Ascending aorta (tissue), 2 donors: ENCODE data around the gene ZC3H11A. TPM values are rescaled to one million over a fixed set of nuclear protein-coding genes. Genes with fewer than 3 reads are reported as not detected.
"Not testable (repeated sequence)": the region's sequence is repeated elsewhere in the genome, so short reads cannot be mapped to it uniquely, and the experiment has no call there.

Experiments
- DNase-seq, 2 donors: peaks; one replicate each; pipeline ENCODE4 v3.0.0-alpha.2; 2019; ENCODE audit warnings: low spot score in 2 of 2
- H3K27ac ChIP-seq, 2 donors: fragments of 200-600 bp; sonication (generic); one replicate each; pipeline ENCODE4 v1.5.1; 2016 to 2017; ENCODE audit warnings: mild to moderate bottlenecking in 1 of 2
- H3K27me3 ChIP-seq: fragments of 200-600 bp; sonication (generic); one replicate; pipeline ENCODE4 v1.5.1; 2017
- H3K36me3 ChIP-seq, 2 donors: fragments of 200-600 bp; sonication (generic); one replicate each; pipeline ENCODE4 v1.5.1; 2016
- H3K4me1 ChIP-seq, 2 donors: fragments of 200-600 bp; sonication (generic); one replicate each; pipeline ENCODE4 v1.5.1; 2016 to 2017; ENCODE audit warnings: mild to moderate bottlenecking in 1 of 2
- H3K4me3 ChIP-seq, 2 donors: fragments of 200-600 bp; sonication (generic); one replicate each; pipeline ENCODE4 v1.5.1; 2016 to 2017; ENCODE audit warnings: mild to moderate bottlenecking in 1 of 2
- H3K9me3 ChIP-seq, 2 donors: fragments of 200-600 bp; sonication (generic); one replicate each; pipeline ENCODE4 v1.5.1; 2016
- intact Hi-C: fragments of 100-400 bp; cut with DNase I; formaldehyde crosslinking; loops from one replicate; pipeline ENCODE4 v1.15.1; 2023
- total RNA-seq: library from RNA; depleted of rRNA; stranded (reverse); fragments of >200 nt; gene quantifications from one replicate; pipeline ENCODE4 v1.1.0, GENCODE V29; 2016
- TF ChIP-seq, protein P1 (sequence below), 3 experiments: fragments of 200-600 bp in 2 of 3; fragments of 450-650 bp in 1 of 3; sonication (generic) in 2 of 3; IDR thresholded peaks; one replicate each; pipeline ENCODE4 v1.5.1; 2016 to 2019; ENCODE audit warnings: antibody characterized with exemption in 3 of 3, mild to moderate bottlenecking in 1 of 3, moderate library complexity in 1 of 3

The ZC3H11A gene
- total RNA-seq, 1 donor from 2014 or later = 44.4 TPM

DNA sequence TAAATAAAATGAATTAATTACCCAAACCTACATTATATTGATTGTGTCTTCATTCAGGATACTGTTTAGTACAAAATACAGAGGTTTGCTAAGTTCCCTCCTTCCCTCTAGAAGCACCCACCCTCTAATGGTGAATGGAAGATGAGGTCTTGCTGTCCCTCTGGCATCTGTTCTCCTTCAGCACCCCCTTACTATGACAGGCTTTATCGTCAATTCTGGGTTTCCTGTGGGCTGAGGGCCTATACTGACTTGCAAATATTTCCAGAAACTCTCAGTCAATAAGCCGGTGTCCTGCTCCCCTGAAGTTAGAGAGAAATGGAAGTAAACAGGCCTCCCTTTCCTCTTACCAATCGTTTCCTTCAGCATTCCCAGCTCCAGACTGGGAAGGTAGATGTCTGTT, 17.3 kb upstream of the ZC3H11A start:
- intact Hi-C loops = no loop called here
- H3K4me1 ChIP-seq = no peaks in the 10 kb centered on the region
- H3K27me3 ChIP-seq = no peaks in the 10 kb centered on the region
- TF ChIP-seq, protein P1, sequence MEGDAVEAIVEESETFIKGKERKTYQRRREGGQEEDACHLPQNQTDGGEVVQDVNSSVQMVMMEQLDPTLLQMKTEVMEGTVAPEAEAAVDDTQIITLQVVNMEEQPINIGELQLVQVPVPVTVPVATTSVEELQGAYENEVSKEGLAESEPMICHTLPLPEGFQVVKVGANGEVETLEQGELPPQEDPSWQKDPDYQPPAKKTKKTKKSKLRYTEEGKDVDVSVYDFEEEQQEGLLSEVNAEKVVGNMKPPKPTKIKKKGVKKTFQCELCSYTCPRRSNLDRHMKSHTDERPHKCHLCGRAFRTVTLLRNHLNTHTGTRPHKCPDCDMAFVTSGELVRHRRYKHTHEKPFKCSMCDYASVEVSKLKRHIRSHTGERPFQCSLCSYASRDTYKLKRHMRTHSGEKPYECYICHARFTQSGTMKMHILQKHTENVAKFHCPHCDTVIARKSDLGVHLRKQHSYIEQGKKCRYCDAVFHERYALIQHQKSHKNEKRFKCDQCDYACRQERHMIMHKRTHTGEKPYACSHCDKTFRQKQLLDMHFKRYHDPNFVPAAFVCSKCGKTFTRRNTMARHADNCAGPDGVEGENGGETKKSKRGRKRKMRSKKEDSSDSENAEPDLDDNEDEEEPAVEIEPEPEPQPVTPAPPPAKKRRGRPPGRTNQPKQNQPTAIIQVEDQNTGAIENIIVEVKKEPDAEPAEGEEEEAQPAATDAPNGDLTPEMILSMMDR (IDR thresholded peaks at IDR 0.05) = no peak
- no peak overlapping the region for H3K4me3 ChIP-seq
- DNase-seq = peak in 1 of 2 donors; percentile 2
- H3K27ac ChIP-seq = no peak overlapping the region
- H3K36me3 ChIP-seq = no peaks in the 10 kb centered on the region
- no peaks in the 10 kb centered on the region for H3K9me3 ChIP-seq

DNA sequence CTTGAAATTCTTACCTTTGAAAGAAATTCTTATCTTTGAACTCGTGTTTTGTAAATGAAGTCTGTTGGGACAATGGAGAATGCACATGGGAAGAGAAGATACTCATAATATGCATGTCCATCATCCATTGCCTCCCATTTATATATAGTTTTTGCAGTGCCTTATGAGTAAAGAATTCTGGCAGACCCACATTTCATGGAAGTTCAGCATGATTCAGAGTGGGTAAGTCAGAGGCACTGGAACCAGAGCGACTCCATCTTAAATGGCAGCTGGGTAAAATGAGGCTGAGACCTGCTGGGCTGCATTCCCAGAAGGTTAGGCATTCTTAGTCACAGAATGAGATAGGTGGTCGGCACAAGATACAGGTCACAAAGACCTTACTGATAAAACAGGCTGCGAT, 16.6 kb upstream of the ZC3H11A start:
- no peaks in the 10 kb centered on the region for H3K36me3 ChIP-seq
- H3K9me3 ChIP-seq = no peaks in the 10 kb centered on the region
- no peak overlapping the region for H3K4me3 ChIP-seq
- H3K4me1 ChIP-seq = no peaks in the 10 kb centered on the region
- intact Hi-C loops = no loop called here
- no peak overlapping the region for H3K27ac ChIP-seq
- DNase-seq = peak in 1 of 2 donors; percentile 27
- no peaks in the 10 kb centered on the region for H3K27me3 ChIP-seq
- TF ChIP-seq, protein P1 (IDR thresholded peaks at IDR 0.05) = no peak

- DNase-seq = peak in 1 of 2 donors; percentile 24
- Histone ChIP-seq H3K9me3 (no peaks in the 10 kb centered on the region), H3K27me3 (no peaks in the 10 kb centered on the region), H3K27ac (no peak overlapping the region), H3K36me3 (no peaks in the 10 kb centered on the region), H3K4me1 (no peaks in the 10 kb centered on the region), H3K4me3 (no peak overlapping the region)
- TF ChIP-seq, protein P1 (IDR thresholded peaks at IDR 0.05) = no peak
- intact Hi-C loops = no loop called here
Observed at GRCh38 chr1:203781962-203782361, 13.5 kb upstream of the ZC3H11A start.

DNA sequence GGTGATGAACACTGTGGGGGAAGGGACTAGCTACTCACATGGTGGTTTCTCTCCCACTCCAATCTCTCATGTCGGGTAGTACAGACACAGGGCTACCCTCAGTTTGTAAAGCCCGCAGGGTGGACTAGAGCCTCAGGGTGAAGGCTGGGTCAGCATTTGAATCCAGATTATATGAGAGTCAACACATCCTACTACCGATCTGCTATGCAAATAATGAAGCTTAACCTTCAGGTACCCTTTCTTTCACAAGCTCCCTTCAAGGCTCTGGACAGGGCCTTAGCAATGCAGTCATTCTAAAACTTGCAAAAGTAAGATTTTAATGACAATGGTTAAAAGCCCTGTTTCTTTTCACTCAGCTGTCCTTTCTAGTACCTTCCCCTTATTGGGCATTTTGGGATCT, 5.5 kb upstream of the ZC3H11A start:
- Histone ChIP-seq H3K27me3 (no peaks in the 10 kb centered on the region), H3K4me3 (no peak overlapping the region), H3K4me1 (no peaks in the 10 kb centered on the region), H3K27ac (no peak overlapping the region), H3K36me3 (no peaks in the 10 kb centered on the region), H3K9me3 (no peaks in the 10 kb centered on the region)
- no peak for DNase-seq
- TF ChIP-seq, protein P1 (IDR thresholded peaks at IDR 0.05) = no peak
- intact Hi-C loops = loop anchor here (10.0 kb wide), 1 partner anchor 285 kb away; no protein-coding TSS in a partner anchor

DNA sequence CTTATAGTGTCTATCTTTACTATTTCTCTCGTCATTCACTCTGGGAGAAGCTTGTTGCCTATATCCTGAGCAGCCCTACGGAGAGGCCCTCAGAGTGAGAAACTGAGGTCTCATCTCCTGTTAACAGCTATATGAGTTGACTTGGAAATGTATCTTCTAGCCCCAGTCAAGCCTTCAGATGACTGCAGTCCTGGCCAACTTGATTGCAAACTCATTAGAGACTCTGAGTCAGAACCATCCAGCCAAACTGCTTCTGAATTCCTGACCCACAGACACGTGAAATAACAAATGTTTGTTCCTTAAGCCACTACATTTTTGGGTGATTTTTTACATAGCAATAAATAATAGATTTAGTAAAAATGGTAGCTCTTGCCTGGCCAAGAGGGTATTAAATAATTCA, 3.9 kb upstream of the ZC3H11A start:
- Histone ChIP-seq H3K4me1 (no peaks in the 10 kb centered on the region), H3K27me3 (no peaks in the 10 kb centered on the region), H3K36me3 (no peaks in the 10 kb centered on the region), H3K9me3 (no peaks in the 10 kb centered on the region), H3K27ac (no peak overlapping the region), H3K4me3 (no peak overlapping the region)
- intact Hi-C loops = loop anchor here (10.0 kb wide), 1 partner anchor 287 kb away; no protein-coding TSS in a partner anchor
- DNase-seq = no peak
- TF ChIP-seq, protein P1 (IDR thresholded peaks at IDR 0.05) = no peak

- intact Hi-C loops = loop anchor here (10.0 kb wide), 1 partner anchor 288 kb away; no protein-coding TSS in a partner anchor
- no peak overlapping the region for H3K4me3 ChIP-seq
- TF ChIP-seq, protein P1 (IDR thresholded peaks at IDR 0.05) = no peak
- H3K4me1 ChIP-seq = peaks cover 6 to 7% of the 10 kb centered on the region in 2 donors
- no peaks in the 10 kb centered on the region for H3K9me3 ChIP-seq
- DNase-seq = no peak
- H3K27me3 ChIP-seq = no peaks in the 10 kb centered on the region
- peaks cover 0 to 4% of the 10 kb centered on the region in 2 donors for H3K36me3 ChIP-seq
- no peak overlapping the region for H3K27ac ChIP-seq
Observed at GRCh38 chr1:203792486-203792885, 2.9 kb upstream of the ZC3H11A start.

DNA sequence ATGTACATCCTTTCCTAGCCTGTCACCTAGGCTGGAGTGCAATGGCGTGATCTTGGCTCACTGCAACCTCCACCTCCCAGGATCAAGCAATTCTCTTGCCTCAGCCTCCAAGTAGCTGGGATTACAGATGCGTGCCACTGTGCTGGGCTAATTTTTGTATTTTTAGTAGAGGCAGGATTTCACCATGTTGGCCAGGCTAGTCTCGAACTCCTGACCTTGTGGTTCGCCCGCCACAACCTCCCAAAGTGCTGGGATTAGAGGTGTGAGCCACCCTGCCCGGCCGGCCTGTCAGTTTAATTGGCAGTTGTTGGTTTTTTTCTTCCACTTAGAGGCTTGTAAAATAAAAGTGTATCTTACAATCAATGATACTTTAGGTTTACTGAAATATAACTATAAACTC, 1.9 kb upstream of the ZC3H11A start:
- peaks cover 6 to 18% of the 10 kb centered on the region in 2 donors for H3K4me1 ChIP-seq
- intact Hi-C loops = loop anchor here (10.0 kb wide), 1 partner anchor 289 kb away; no protein-coding TSS in a partner anchor
- not testable (repeated sequence) for H3K4me3 ChIP-seq, H3K27me3 ChIP-seq, H3K27ac ChIP-seq, DNase-seq, H3K36me3 ChIP-seq, H3K9me3 ChIP-seq
